IMR-90 (cell line): Measurements from ENCODE around the gene LINGO4.

ENCODE experiments used
- CEBPB ChIP-seq: IDR thresholded peaks from 2 replicates; pipeline ENCODE4 v1.6.1; 2012; ENCODE audit warnings: low read depth, low read length, improper control_type of control experiment
- CHD1 ChIP-seq: IDR thresholded peaks from 2 replicates; pipeline ENCODE4 v1.6.1; 2012; ENCODE audit warnings: low read depth, low read length, improper control_type of control experiment
- CTCF ChIP-seq: conservative IDR thresholded peaks from 2 replicates; pipeline ENCODE4 v1.5.1; 2012; ENCODE audit warnings: mild to moderate bottlenecking, low read depth, low read length, improper control_type of control experiment
- FOS ChIP-seq: fragments of 150-350 bp; IDR thresholded peaks from 2 replicates; pipeline ENCODE4 v1.6.1; 2016; ENCODE audit warnings: low read depth, low read length
- MAFK ChIP-seq: IDR thresholded peaks from 2 replicates; pipeline ENCODE4 v1.6.1; 2012; ENCODE audit warnings: low read depth, low read length, improper control_type of control experiment
- MXI1 ChIP-seq: IDR thresholded peaks from 2 replicates; pipeline ENCODE4 v1.6.1; 2012; ENCODE audit warnings: low read depth, mild to moderate bottlenecking, low read length, moderate library complexity, borderline replicate concordance
- POLR2A ChIP-seq: IDR thresholded peaks from 2 replicates; pipeline ENCODE4 v1.6.1; 2012; ENCODE audit warnings: mild to moderate bottlenecking, low read depth, low read length
- RAD21 ChIP-seq: IDR thresholded peaks from 2 replicates; pipeline ENCODE4 v1.6.1; 2012; ENCODE audit warnings: low read length, improper control_type of control experiment
- RFX5 ChIP-seq: IDR thresholded peaks from 2 replicates; pipeline ENCODE4 v1.8.0; 2012; ENCODE audit warnings: low read depth, mild to moderate bottlenecking, low read length, moderate library complexity
- SMC3 ChIP-seq: fragments of 150-350 bp; IDR thresholded peaks from 2 replicates; pipeline ENCODE4 v1.6.1; 2016; ENCODE audit warnings: low read depth, mild to moderate bottlenecking, antibody characterized with exemption, low read length, moderate library complexity
- TF ChIP-seq, protein P1 (sequence below): fragments of 150-350 bp; IDR thresholded peaks from 2 replicates; pipeline ENCODE4 v1.6.1; 2017; ENCODE audit warnings: mild to moderate bottlenecking, antibody characterized with exemption, low read length, low read depth
- TF ChIP-seq, protein P2 (sequence below): fragments of 150-350 bp; IDR thresholded peaks from 2 replicates; pipeline ENCODE4 v1.6.1; 2016; ENCODE audit warnings: low read depth, mild to moderate bottlenecking, low read length, moderate library complexity, borderline replicate concordance

GRCh38 chr1:151776665-151777062 is 28.6 kb downstream of the LINGO4 start:
- TF ChIP-seq POLR2A: no peak
- TF ChIP-seq CTCF: no peak
- TF ChIP-seq, protein P1, sequence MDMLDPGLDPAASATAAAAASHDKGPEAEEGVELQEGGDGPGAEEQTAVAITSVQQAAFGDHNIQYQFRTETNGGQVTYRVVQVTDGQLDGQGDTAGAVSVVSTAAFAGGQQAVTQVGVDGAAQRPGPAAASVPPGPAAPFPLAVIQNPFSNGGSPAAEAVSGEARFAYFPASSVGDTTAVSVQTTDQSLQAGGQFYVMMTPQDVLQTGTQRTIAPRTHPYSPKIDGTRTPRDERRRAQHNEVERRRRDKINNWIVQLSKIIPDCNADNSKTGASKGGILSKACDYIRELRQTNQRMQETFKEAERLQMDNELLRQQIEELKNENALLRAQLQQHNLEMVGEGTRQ: no peak
- no peak for TF ChIP-seq RFX5
- TF ChIP-seq SMC3: no peak
- TF ChIP-seq, protein P2, sequence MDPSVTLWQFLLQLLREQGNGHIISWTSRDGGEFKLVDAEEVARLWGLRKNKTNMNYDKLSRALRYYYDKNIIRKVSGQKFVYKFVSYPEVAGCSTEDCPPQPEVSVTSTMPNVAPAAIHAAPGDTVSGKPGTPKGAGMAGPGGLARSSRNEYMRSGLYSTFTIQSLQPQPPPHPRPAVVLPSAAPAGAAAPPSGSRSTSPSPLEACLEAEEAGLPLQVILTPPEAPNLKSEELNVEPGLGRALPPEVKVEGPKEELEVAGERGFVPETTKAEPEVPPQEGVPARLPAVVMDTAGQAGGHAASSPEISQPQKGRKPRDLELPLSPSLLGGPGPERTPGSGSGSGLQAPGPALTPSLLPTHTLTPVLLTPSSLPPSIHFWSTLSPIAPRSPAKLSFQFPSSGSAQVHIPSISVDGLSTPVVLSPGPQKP: no peak
- TF ChIP-seq CEBPB: no peak
- TF ChIP-seq RAD21: no peak
- TF ChIP-seq FOS: no peak
- TF ChIP-seq MXI1: no peak
- TF ChIP-seq MAFK: no peak
- no peak for TF ChIP-seq CHD1
